Hepatocyte (in vitro differentiated cells): ENCODE measurements around the gene DNAAF9.

Source experiments
- CTCF ChIP-seq: fragments of 200-600 bp; sonication (generic); IDR thresholded peaks from 2 replicates; pipeline ENCODE4 v1.5.1; 2016; ENCODE audit warnings: antibody characterized with exemption, mild to moderate bottlenecking; ENCODE audit not compliant: poor library complexity
- EZH2 ChIP-seq: fragments of 200-600 bp; sonication (generic); IDR thresholded peaks from 2 replicates; pipeline ENCODE4 v1.6.1; 2016; ENCODE audit warnings: antibody characterized with exemption, mild to moderate bottlenecking, borderline replicate concordance

DNA sequence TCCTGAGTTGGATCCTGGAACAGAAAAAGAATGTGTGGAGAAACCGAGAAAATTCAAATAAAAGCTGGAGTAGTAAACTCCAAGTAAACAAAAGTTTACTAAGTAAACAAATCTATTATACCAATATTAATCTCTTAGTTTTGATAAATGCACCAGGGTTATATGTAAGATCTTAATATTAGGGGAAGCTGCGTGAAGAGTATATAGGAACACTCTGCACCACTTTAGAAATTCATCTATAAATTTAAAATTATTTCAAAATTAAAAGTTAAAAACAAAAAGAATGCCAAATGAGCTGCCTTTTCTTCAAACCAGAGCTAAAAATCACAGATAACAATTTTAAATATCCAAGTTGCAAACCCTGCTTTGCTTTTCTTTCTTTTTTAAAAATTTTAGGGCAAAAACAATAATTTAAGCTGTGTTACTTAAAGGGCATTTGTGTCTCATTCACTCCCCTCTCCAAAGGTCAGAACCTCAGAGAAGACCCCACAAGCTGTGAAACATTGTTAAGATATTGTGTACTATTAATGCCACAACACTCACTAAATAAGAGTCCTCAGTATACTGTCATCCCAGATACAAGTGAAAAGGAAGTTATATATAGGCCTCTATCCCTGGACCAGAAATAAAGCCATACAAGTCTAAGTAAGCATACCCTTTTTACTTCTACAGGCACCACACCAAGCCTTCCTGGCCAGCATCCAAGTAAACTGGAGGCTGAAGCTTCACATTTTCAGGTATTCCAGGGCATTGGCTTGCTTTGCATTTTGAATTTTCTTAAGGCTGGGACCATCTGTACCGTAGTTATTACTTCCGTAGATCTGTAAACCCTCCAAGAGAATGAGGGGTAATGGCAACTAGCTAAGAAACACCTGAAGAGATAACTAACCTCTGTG lies 7.0 kb downstream of the DNAAF9 start:
- TF ChIP-seq CTCF (no peak), EZH2 (no peak)
